HL-60 (cell line): Measurements from ENCODE around the gene SENP1.

Experiments used
- DNase-seq, 2 experiments: peaks; one replicate each; pipeline ENCODE4 v3.0.0-alpha.2; 2010 to 2020; ENCODE audit warnings: low read depth in 1 of 2, low spot score in 1 of 2
- H3K27ac ChIP-seq: fragments of 250-450 bp; sonication (Bioruptor Pico); replicated peaks from 2 replicates; pipeline ENCODE4 v1.5.1; 2020; ENCODE audit warnings: mild to moderate bottlenecking, moderate library complexity
- H3K27me3 ChIP-seq: fragments of 250-450 bp; sonication (Bioruptor Pico); 2 replicates; pipeline ENCODE4 v1.5.1; 2021; ENCODE audit warnings: mild to moderate bottlenecking, moderate library complexity; ENCODE audit not compliant: insufficient read depth, poor library complexity, severe bottlenecking
- H3K4me3 ChIP-seq: replicated peaks from 2 replicates; pipeline ENCODE4 v1.5.1; 2011; ENCODE audit warnings: mild to moderate bottlenecking, control low read depth, low read length; ENCODE audit not compliant: insufficient read depth
- CTCF ChIP-seq: IDR thresholded peaks from one replicate; pipeline ENCODE4 v1.5.1; 2011; ENCODE audit warnings: low read length, control low read depth, inconsistent platforms; ENCODE audit not compliant: insufficient read depth
- GABPA ChIP-seq: IDR thresholded peaks from 2 replicates; pipeline ENCODE4 v1.6.1; 2012; ENCODE audit warnings: low read depth
- POLR2AphosphoS5 ChIP-seq: IDR thresholded peaks from 2 replicates; pipeline ENCODE4 v1.6.1; 2012; ENCODE audit warnings: low read depth
- REST ChIP-seq: IDR thresholded peaks from 2 replicates; pipeline ENCODE4 v1.6.1; 2012; ENCODE audit warnings: low read depth; ENCODE audit not compliant: insufficient replicate concordance
- SPI1 ChIP-seq: IDR thresholded peaks from 2 replicates; pipeline ENCODE4 v1.6.1; 2012; ENCODE audit warnings: low read depth, mild to moderate bottlenecking, borderline replicate concordance

The SENP1 gene

GRCh38 chr12:48015954-48016353 is 89.9 kb downstream of the SENP1 start:
- H3K27ac ChIP-seq, result no peak overlapping the region
- DNase-seq, result no peak
- H3K27me3 ChIP-seq, result peaks cover 5% of the 10 kb centered on the region
- no peak for TF ChIP-seq POLR2AphosphoS5
- H3K4me3 ChIP-seq, result no peak overlapping the region

- TF ChIP-seq SPI1, result no peak
- TF ChIP-seq CTCF, result no peak
- no peak for TF ChIP-seq GABPA
- TF ChIP-seq REST, result no peak
- TF ChIP-seq POLR2AphosphoS5, result no peak
- Histone ChIP-seq H3K27me3 (peaks cover 7% of the 10 kb centered on the region), H3K4me3 (no peak overlapping the region), H3K27ac (no peak overlapping the region)
- DNase-seq, result no peak
These were observed 90.8 kb downstream of the SENP1 start for GRCh38 chr12:48015129-48015528.

- H3K27ac ChIP-seq, result no peak overlapping the region
- peaks cover 16% of the 10 kb centered on the region for H3K27me3 ChIP-seq
- H3K4me3 ChIP-seq, result no peak overlapping the region
- DNase-seq, result no peak
- TF ChIP-seq GABPA (no peak), POLR2AphosphoS5 (no peak), REST (no peak), CTCF (no peak), SPI1 (no peak)
These were observed 92.6 kb downstream of the SENP1 start for GRCh38 chr12:48013287-48013686.

GRCh38 chr12:48012070-48012469 is 93.8 kb downstream of the SENP1 start:
- Histone ChIP-seq H3K27me3 (peaks cover 20% of the 10 kb centered on the region), H3K27ac (no peak overlapping the region), H3K4me3 (no peak overlapping the region)
- TF ChIP-seq SPI1 (no peak), REST (no peak), GABPA (no peak)
- DNase-seq, result no peak
